HG03442 (cell line): Measurements from ENCODE around the gene HOPX.
"Not testable (repeated sequence)": the region's sequence is repeated elsewhere in the genome, so short reads cannot be mapped to it uniquely, and the experiment has no call there.

Experiments used
- ATAC-seq: cut with Tn5 transposase; IDR thresholded peaks from one replicate; pipeline ENCODE4 v1.9.1; 2021; ENCODE audit warnings: mild to moderate bottlenecking, moderate library complexity; ENCODE audit not compliant: unreplicated experiment

The HOPX gene, protein sequence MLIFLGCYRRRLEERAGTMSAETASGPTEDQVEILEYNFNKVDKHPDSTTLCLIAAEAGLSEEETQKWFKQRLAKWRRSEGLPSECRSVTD

DNA sequence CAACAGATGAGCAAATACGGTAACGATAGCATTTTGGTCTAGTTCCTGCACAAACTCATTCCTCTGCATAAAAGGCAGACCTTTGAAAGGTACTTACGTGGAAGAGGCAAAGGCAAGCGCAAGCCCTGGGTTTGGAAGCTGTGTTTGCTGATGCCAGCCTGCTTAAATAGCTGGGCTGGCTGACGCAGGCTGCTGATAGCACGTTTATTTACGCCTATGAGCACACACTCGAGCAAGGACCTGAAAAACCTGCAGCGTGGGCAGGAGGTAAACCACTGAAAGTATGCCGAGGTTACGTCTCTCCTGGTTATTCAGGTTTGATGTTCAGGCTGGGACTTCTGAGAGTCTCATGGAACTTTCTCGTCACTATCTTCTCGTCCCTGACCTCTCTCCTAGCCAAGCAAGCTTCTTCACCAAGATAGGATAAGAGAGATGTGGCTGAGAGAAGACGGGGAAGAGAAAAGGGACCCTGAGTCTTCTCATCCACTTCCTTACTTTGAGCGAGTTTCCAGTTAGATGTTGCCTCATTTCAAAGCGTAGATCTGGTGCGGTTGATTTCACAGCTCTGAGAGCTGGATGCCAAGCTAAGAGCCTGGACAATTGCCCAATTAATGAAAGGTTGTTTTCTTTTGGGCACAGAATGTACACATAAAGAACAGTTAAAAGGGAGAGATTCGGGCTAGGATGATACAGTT, at the start of gene HOPX:
Gene HOPX (minus strand): TSS at position 139 of the 695 bp plus-strand sequence. CDS start 23,480 bp downstream, outside the sequence.
- peak; percentile 91 for ATAC-seq

DNA sequence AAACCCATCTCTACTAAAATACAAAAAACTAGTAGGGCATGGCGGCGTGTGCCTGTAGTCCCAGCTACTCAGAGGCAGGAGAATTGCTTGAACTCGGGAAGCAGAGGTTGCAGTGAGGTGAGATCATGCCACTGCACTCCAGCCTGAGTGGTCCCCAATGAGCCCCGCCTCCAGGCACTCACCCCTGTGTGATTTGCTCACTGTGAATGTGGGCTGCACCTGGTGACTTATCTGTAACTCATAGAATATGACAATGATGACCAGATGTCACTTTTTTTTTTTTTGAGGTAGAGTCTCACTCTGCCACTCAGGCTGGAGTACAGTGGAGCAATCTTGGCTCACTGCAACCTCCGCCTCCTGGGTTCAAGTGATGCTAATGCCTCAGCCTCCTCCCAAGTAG, 49.0 kb upstream of the HOPX start:
- no peak for ATAC-seq

DNA sequence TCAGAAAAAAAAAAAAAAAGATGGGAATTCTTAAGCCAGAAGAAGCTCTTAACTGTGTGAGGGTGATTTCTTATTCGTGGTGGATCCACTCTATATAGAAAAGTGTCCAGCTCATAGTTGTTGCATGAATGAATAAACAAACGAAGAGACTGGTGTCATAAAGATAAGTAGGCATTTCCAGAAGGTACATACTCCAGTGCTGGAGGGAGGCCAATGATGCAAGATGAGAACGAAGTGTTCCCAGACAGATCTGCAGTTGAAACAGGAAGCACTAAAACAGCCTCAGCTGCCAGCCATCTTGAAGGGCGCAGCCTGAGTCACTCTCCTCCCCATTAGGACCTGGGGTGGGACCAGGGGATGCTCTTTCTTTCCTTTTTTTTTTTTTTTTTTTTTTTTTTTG, 47.4 kb upstream of the HOPX start:
- no peak for ATAC-seq

DNA sequence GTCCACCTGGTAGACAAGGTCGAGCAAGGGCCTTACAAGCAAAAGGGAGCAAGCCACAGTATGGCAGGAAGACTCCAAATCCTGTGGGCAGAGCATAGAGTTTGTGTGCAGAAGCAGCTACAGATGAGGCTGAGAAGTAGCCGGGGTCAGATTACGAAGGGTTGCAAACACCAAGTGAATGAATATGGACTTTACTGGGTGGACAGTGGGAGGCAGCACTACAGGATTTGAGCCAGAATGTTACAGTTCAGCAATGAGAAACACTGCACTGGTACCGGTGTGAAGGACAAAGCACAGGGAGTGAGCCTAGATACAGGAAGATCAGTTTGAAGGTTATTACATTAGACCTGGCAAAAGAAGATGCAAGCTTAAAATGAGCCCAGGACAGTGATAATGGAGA, 46.1 kb upstream of the HOPX start:
- ATAC-seq = no peak

DNA sequence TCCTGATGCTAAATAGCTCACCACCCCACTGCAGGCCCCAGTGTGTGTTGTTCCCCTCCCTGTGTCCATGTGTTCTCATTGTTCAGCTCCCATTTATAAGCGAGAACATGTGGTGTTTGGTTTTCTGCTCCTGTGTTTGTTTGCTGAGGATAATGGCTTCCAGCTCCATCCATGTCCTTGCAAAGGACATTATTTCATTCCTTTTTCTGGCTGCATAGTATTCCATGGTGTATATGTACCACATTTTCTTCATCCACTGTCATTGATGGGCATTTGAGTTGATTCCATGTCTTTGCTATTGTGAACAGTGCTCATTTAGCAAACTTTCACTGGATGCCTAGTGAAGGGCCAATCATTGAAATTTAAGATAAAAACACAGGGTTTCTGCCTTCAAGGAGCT, 45.5 kb upstream of the HOPX start:
- not testable (repeated sequence) for ATAC-seq

DNA sequence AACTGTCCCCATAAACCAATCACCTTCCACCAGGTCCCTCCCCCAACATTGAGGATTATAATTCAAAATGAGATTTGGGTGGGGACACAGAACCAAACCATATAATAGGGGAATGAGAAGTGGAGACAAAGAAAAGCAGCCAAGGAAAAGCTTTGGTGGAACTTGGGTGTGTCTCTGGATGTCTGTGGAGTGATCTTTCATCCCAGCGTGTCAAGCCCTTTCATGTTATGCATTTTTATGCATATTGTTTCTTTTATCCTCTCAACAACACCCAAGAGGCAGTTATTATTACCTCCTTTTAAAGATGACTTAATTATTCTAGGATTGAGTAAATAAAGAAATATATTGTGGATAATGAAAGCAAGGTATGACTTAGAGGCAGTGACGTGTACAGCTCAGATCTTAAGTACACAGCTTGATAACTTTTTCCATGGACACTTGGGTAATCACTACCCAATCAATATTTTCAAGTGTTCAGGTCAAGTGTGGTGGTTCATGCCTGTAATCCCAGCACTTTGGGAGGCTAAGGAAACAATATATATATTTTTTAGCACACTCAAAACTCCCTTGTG, 42.6 kb upstream of the HOPX start:
- no peak for ATAC-seq

DNA sequence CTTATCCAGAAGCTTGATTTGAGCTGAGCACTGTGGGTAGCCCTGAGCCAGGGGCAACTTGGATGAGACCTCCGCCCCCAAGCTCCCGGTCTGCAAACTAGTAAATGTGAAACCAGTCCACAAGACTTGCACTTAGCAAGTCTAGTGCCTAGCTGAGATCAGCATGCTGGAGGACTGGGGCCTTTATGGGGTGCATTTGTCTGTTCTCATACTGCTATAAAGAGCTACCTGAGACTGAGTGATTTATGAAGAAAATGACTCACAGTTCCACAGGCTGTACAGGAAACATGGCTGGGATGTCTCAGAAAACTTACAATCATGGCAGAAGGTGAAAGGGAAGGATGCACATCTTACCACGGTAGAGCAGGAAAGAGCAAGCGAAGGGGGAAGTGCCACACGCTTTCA, 42.1 kb upstream of the HOPX start:
- ATAC-seq = peak; percentile 76

DNA sequence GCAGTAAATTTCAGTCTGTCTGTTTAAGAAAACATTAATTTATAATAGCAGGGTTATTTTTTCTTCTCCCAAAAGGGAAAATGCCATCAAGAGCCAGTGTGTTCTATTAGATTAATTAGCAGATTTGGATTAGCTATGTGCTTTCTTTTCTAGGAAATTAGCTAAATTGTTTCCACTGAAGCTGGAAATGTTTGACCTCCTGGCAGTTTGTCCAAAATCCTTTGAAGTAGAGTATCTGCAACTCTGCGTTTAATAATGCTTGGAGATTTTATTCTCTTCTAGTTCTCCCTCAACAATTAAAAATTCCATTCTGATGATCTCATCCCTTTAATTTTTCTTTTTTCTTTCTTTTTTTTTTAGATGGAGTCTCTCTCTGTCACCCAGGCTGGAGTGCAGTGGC, 27.1 kb upstream of the HOPX start:
- no peak for ATAC-seq

DNA sequence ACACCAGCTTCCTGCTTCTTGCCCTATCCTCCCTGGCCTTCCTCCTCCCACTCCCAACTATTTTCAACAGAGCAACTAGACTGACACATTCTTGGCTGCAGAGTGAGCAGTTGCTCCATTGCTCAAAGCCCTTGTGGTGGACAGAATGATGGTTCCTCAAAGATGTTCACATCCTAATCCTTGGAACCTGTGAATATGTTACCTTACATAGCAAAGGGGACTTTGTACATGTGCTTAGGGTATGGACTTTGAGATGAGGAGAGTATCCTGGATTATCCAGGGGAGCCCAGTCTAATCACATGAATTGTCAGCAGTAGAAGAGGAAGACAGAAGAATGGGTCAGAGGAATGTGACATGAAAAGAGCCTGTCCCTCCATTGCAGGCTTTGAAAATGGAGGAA, 24.9 kb upstream of the HOPX start:
- ATAC-seq = no peak

DNA sequence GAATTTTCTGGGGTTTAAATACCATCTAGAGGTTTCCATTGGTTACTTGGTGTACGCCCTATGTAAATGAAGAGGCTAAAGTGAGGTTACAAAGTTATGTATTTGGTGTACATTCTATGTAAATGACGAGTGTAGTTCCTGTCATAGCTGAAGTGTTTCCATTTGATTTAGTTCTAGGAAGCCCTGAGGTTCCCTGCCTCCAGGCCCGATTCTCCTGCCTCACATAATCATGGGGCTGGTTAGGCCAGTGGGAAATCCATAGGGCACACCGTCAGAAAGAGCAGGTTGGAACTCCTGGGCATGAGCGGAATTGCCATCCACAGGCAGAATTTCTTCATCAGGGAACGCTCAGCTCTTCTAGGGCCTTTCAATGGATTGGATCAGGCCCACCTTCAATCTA, 24.2 kb upstream of the HOPX start:
- ATAC-seq = no peak

DNA sequence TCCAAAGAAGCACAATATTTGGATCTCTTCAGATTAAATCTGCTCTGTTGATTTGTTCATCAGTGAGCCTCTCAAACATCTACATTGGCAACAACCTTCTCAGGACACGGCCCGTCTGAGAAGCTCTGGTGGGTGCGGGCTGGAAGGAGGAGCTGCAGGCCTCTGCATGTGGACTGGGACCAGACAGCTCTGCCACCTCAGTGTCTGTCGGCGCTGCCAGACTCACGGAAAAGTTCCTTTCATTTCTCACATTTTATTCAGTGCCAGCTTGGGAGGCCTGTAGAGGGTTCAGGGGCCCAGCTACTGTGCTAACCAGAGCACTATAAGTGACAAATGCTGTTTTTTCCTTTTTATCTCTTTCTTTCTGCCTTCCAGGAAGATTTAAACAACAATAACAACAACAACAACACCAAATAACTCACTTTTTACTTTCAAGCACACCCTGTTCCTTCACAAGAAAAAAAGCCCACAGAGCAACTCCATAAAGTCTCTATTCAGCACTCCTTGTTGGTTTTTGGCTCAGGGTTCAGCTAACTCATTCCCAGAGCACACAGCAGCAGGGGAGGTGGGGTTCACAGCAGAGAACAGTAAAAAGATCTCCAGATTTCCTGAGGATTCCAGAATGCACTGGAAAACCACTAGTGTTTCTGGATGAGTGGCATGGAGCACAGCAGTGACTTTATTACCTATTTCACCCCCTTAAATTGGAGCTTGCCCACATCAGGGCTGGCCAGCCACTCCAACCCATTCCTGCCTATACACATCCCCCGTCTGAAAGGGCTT, 23.2 kb upstream of the HOPX start:
- no peak for ATAC-seq

DNA sequence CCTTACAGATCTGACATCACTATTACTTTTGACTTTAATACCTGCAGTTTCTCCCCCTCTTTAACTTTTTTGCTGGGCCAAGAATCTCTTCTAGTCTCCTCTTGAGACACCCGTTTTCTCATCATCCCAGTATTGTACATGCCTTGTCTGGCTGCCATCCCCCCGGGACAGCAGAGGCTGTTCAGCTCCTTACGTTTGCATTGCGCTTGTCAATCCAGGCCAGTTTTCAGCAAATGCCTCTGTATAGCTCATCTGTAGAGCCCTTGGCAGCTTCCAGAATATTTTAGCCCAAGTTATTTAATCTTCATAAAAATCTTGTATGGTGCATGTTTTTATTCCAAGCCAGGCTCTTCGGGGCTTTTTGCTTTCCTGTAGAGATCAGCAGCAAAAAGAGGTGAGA, 22.3 kb upstream of the HOPX start:
- no peak for ATAC-seq

DNA sequence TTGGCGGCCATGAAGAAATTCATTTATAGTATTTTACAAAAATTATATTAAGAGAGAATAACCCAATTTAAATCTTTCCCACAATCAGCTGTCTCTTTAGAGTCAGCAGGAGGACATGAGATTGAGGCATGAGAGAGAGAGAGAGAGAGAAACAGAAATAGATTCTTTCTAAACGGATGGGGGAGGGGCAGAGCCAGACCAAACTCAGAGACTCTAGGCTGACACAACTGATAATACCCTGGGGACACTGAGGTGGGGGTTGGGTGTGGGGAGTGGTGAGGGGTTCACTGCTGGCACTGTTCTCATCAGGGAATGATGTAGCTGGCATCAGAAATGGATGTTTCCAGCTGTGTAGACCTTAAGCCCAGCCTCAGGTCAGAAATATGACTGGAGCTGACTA, 20.5 kb upstream of the HOPX start:
- ATAC-seq = no peak

DNA sequence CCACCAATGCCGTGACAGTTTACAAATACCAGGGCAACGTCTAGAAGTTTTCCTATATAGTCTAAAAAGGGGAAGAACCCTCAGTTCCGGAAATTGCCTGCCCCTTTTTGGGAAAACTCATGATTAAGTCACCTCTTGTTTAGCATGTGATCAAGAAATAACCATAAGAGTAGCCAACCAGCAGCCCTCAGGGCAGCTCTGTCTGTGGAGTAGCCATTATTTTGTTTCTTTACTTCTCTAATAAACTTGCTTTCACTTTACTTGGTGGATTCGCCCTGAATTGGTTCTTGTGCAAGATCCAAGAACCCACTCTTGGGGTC, 20.0 kb upstream of the HOPX start:
- ATAC-seq = no peak

DNA sequence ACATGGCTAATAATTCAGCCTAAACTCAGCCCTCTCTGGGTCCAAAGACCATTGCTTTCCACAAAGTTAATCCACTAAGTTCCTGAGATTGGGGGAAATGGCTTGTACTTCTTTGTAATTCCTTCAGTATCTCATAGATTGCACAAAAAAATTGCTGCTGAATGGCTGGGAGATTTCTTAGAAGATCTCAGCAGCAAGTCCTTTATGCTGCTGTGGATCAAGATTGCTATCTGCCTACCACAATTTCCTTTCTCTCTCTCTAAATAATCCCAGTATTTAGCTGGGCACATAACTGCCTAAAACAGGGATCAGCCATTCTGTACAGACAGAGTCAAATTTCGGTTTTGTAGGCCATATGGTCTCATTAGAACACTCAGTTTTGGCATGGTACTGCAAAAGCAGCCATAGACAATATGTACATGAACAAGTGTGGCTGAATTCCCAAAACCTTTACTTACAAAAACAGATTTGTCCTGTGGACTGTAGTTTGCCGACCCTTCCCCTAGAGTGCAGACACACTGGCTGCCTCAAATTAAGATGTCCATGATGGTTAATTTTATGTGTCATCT, 18.5 kb upstream of the HOPX start:
- no peak for ATAC-seq

DNA sequence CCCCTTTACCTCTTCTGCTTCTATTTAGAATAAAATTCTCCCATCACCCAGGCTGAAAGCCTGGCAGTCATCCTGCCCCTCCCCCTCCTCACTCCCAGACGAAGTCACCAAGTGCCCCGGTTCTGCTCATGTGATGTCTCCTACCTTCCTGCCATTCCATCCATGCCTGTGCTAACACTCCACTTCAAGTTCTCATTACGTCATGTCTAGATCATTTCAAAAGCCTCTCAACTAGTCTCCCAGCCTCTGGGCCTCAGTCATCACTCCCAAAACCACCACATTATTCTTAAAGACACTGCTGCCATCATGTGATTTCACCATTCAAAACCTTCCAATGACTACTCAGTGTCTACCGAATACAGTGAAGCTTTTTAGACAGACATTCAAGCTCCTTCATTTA, 17.2 kb upstream of the HOPX start:
- no peak for ATAC-seq

DNA sequence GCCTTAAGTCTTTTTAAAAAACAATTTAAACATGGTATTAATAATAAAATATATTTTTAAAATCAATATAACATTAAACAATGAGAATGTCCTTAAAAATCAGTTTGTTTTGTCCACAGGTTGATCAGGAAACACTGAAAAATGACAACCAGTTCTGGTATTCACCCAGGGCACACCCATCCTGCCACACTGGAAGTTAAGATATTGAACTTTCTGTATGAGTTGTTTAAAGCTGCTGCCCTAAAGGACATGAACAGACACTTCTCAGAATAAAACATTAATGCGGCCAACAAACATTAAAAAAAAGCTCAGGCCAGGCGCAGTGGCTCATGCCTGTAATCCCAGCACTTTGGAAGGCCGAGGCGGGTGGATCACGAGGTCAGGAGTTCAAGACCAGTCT, 15.0 kb upstream of the HOPX start:
- ATAC-seq = no peak

DNA sequence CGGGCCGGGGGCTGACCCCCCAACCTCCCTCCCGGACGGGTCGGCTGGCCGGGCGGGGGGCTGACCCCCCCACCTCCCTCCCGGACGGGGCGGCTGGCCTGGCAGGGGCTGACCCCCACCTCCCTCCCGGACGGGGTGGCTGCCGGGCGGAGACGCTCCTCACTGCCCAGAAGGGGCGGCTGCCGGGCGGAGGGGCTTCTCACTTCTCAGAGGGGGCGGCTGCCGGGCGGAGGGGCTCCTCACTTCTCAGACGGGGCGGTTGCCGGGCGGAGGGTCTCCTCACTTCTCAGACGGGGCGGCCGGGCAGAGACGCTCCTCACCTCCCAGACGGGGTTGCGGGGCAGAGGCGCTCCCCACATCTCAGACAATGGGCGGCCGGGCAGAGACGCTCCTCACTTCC, 12.4 kb upstream of the HOPX start:
- not testable (repeated sequence) for ATAC-seq

DNA sequence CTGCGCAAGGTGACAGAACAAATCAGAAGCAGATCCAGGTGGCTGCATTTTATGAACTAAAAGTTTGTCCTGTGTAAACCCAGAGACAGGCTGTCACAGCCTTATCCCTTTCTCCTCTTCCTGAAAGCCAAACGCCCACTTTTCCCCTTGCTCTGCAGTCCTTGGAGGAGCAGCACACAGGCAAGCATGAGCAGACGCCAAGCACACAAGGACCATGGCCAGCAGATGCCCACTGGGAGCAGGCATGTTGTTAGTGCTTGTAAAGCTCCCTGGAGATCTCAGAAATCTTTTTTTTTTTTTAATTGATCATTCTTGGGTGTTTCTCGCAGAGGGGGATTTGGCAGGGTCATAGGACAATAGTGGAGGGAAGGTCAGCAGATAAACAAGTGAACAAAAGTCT, 11.5 kb upstream of the HOPX start:
- ATAC-seq = no peak

DNA sequence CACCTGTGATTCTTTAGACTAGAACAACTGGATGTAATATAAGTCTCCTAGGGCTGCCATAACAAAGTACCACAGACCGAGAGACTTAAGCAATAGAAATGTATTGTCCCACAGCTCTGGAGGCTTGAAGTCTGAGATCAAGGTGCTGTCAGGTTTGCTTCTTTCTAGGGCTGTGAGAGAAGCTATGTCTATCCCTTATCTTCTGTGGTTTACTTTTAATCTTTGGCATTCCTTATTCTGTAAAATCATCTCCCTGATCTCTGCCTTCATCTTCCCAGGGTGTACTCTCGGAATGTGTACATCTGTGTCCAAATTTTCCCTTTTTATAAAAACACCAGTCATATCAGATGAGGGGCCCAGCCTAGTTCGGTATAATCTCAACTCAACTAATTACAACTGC, 10.3 kb upstream of the HOPX start:
- ATAC-seq = no peak

DNA sequence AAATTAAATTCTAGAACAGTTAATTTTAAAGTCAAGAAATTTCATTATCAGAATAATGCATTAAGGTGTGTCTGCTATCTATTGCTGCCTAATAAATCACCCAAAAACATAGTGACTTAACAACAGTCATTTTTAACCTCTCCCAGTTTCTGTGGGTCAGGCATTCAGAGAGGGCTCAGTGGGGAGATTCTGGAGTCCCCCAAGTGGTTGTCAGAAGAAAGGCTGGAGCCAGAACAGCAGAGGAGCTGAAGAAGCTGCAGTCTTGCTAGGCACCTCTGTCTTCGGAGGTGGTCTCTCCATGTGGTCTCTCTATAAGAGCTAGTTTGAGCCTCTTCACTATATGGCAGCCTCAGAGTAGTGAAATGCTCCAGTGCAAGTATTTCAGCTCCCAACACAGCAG, 9.3 kb upstream of the HOPX start:
- no peak for ATAC-seq
